Natural killer cell treated with Interleukin-12 subunit alpha and Interleukin-12 subunit beta and Interleukin-15 and Interleukin-18, amount 100 ng/mL, for 72 hours (primary cell): ENCODE measurements around the gene PRCP. TPM values are rescaled to one million over a fixed set of nuclear protein-coding genes. Genes with fewer than 3 reads are reported as not detected.
A peak's percentile ranks its signal among the peaks of the same experiment; 100 is the strongest.

ENCODE experiments used
- ATAC-seq, 2 donors: fragments of 150-1000 bp; cut with Tn5 transposase in 1 of 2; sonication (Bioruptor Pico), chemical (Tn5 transposase) in 1 of 2; 2 replicates each; pipeline ENCODE4 v1.10.0; 2021
- DNase-seq: peaks from one replicate; pipeline ENCODE4 v3.0.0; 2022; ENCODE audit warnings: low spot score
- H3K27ac Mint-ChIP-seq, 2 donors: 1 replicate in 1 of 2; 2 replicates in 1 of 2; pipeline ENCODE4 v1.8.0; 2022; ENCODE audit warnings: mixed read lengths in 2 of 2, mild to moderate bottlenecking in 1 of 2, moderate library complexity in 1 of 2
- H3K27me3 Mint-ChIP-seq, 2 donors: 1 replicate in 1 of 2; 2 replicates in 1 of 2; pipeline ENCODE4 v1.8.0; 2022; ENCODE audit warnings: mixed read lengths in 2 of 2
- H3K36me3 Mint-ChIP-seq: one replicate; pipeline ENCODE4 v1.8.0; 2022; ENCODE audit warnings: mixed read lengths
- H3K4me1 Mint-ChIP-seq, 2 donors: 1 replicate in 1 of 2; 2 replicates in 1 of 2; pipeline ENCODE4 v1.8.0; 2022; ENCODE audit warnings: low read depth in 2 of 2, mixed read lengths in 2 of 2, mild to moderate bottlenecking in 1 of 2
- H3K4me3 Mint-ChIP-seq: one replicate; pipeline ENCODE4 v1.8.0; 2022; ENCODE audit warnings: mixed read lengths
- H3K9me3 Mint-ChIP-seq: 2 replicates; pipeline ENCODE4 v1.8.0; 2022; ENCODE audit warnings: mixed read lengths
- total RNA-seq, 2 donors: library from RNA; stranded (reverse); gene quantifications; one replicate each; pipeline ENCODE4 v1.2.3, GENCODE V29; 2022

Gene PRCP
- total RNA-seq, 2 donors from 2014 or later: 16.9 to 21.1 TPM

- H3K4me1 Mint-ChIP-seq: no peaks in the 10 kb centered on the region
- H3K27me3 Mint-ChIP-seq: no peaks in the 10 kb centered on the region
- no peak overlapping the region for H3K4me3 Mint-ChIP-seq
- H3K36me3 Mint-ChIP-seq: no peaks in the 10 kb centered on the region
- ATAC-seq (no peak), DNase-seq (no peak)
- no peak overlapping the region for H3K27ac Mint-ChIP-seq
- no peaks in the 10 kb centered on the region for H3K9me3 Mint-ChIP-seq
Observed at GRCh38 chr11:82823647-82824619, 76.3 kb downstream of the PRCP start.

DNA sequence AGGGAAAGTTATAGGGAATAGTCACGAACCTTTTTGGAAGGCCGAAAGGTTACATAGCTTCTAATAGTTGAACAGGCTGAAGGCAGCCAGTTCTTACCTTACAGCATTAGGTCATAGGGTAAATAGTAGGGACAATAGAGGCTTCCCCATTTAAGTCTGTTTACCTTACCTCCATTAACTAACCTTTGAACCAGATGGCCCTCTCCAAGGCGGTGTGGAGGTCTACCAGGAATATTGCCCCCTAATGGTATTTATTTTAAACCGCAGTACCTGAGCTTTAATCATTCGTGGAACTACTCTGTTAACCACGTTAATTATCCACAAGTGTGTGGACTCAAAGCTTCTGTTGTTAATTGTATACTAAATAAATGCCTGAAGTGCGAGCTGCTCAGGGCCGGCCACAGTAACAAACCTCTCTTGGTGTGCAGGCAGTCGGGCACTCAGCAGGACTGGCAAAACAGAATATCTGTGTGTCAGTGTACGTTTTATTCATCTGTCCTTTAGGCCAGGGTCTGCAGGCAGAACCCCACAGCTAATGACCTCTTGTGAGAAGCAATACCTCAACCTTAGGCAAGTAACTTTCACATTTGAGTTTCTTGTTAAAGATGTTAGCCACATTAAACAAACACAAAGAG lies 81.7 kb downstream of the PRCP start:
- Mint-ChIP-seq H3K4me3 (no peak overlapping the region), H3K4me1 (no peaks in the 10 kb centered on the region), H3K9me3 (no peaks in the 10 kb centered on the region), H3K36me3 (no peaks in the 10 kb centered on the region), H3K27me3 (peaks cover 4 to 18% of the 10 kb centered on the region in 2 donors), H3K27ac (no peak overlapping the region)
- ATAC-seq: no peak
- no peak for DNase-seq

DNA sequence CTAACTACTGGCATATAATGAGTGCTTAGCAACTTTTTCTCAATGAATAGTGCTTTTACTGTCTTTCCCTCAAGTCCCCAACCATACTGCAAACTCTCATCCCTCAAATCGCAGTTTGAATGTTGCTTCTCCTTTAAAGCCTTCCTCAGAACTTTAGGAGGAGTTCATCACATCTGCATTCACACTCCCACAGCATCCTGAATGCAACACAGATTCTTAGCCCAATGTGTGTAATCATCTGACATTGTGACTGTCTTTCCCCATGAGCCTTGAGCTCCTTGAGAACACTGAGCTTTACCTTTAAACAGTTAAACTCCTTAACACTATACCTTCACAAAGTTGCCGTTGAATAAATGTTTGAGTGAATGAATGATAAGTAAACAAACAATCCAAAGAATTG lies 84.8 kb downstream of the PRCP start:
- no peaks in the 10 kb centered on the region for H3K36me3 Mint-ChIP-seq
- H3K27me3 Mint-ChIP-seq: peaks cover 9 to 36% of the 10 kb centered on the region in 2 donors
- no peak overlapping the region for H3K27ac Mint-ChIP-seq
- H3K4me3 Mint-ChIP-seq: no peak overlapping the region
- no peaks in the 10 kb centered on the region for H3K9me3 Mint-ChIP-seq
- ATAC-seq: no peak
- no peaks in the 10 kb centered on the region for H3K4me1 Mint-ChIP-seq
- DNase-seq: no peak

- no peak for ATAC-seq
- H3K4me3 Mint-ChIP-seq: no peak overlapping the region
- no peak for DNase-seq
Observed at GRCh38 chr11:82814379-82814778, 85.9 kb downstream of the PRCP start.

GRCh38 chr11:82811369-82811768 lies 88.9 kb downstream of the PRCP start:
- peaks cover 24 to 66% of the 10 kb centered on the region in 2 donors for H3K27me3 Mint-ChIP-seq
- no peak overlapping the region for H3K4me3 Mint-ChIP-seq
- H3K36me3 Mint-ChIP-seq: no peaks in the 10 kb centered on the region
- no peaks in the 10 kb centered on the region for H3K9me3 Mint-ChIP-seq
- DNase-seq (no peak), ATAC-seq (no peak)
- H3K4me1 Mint-ChIP-seq: no peaks in the 10 kb centered on the region
- H3K27ac Mint-ChIP-seq: no peak overlapping the region

More at GRCh38 chr11:82814379-82814778, 85.9 kb downstream of the PRCP start:
- Mint-ChIP-seq H3K27me3 (peaks cover 10 to 39% of the 10 kb centered on the region in 2 donors), H3K4me1 (no peaks in the 10 kb centered on the region), H3K36me3 (no peaks in the 10 kb centered on the region), H3K27ac (no peak overlapping the region), H3K9me3 (no peaks in the 10 kb centered on the region)

- Mint-ChIP-seq H3K4me3 (no peak overlapping the region), H3K36me3 (no peaks in the 10 kb centered on the region), H3K4me1 (no peaks in the 10 kb centered on the region), H3K9me3 (no peaks in the 10 kb centered on the region), H3K27me3 (peaks cover 29 to 68% of the 10 kb centered on the region in 2 donors), H3K27ac (no peak overlapping the region)
- DNase-seq (no peak), ATAC-seq (no peak)
Observed at GRCh38 chr11:82810738-82811137, 89.5 kb downstream of the PRCP start.

- Mint-ChIP-seq H3K4me1 (no peaks in the 10 kb centered on the region), H3K36me3 (no peaks in the 10 kb centered on the region), H3K27me3 (peaks cover 30 to 68% of the 10 kb centered on the region in 2 donors), H3K27ac (no peak overlapping the region), H3K4me3 (no peak overlapping the region), H3K9me3 (no peaks in the 10 kb centered on the region)
- no peak for ATAC-seq
- no peak for DNase-seq
Observed at GRCh38 chr11:82810326-82810725, 89.9 kb downstream of the PRCP start.

DNA sequence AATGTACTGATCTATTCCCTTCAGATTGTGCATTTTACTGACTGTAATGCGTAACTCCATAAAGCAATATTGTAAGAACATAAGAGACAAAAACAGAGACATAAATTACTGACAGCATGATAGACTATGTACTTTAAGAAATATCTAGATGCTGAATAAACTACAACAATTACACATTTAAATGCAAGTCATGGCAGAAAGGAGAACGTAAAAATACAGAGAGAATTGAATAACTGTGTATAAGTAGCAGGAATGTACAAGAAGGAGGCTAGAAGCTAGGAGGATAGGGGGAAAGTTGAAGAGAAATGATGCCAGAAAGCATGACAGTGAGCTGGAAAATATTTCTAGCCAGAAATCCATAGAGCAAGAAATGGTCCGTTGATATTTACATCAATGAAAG lies 92.6 kb downstream of the PRCP start:
- Mint-ChIP-seq H3K4me1 (no peaks in the 10 kb centered on the region), H3K4me3 (no peak overlapping the region), H3K27me3 (peaks cover 30 to 55% of the 10 kb centered on the region in 2 donors), H3K36me3 (no peaks in the 10 kb centered on the region), H3K27ac (no peak overlapping the region), H3K9me3 (no peaks in the 10 kb centered on the region)
- ATAC-seq (no peak), DNase-seq (no peak)

DNA sequence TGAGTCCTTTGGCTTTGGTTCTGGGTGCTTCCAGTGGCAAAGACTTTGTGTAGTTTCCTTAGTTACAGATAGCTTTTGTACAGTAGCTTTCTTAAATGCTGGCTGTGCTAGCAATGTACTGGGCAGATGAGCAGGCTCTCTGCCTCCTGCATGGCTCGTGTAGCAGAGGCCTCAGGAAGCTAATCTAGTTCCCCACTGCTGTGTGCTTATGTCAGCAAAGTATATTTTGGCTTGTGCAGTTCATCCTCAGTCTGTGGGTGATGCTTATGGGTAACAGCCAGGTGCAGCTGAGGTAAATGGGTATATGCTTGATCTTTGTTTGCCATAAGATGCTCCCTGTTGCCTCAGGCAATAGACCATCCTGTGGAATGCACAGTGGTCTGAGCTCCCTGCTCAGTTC lies 97.5 kb downstream of the PRCP start:
- Mint-ChIP-seq H3K36me3 (no peaks in the 10 kb centered on the region), H3K4me3 (no peak overlapping the region), H3K27ac (no peak overlapping the region), H3K4me1 (no peaks in the 10 kb centered on the region), H3K27me3 (peaks cover 30 to 58% of the 10 kb centered on the region in 2 donors), H3K9me3 (no peaks in the 10 kb centered on the region)
- DNase-seq: no peak
- no peak for ATAC-seq

GRCh38 chr11:82796998-82797961 lies 103.0 kb downstream of the PRCP start:
- DNase-seq (no peak), ATAC-seq (no peak)
- Mint-ChIP-seq H3K27me3 (peaks cover 8 to 29% of the 10 kb centered on the region in 2 donors), H3K27ac (no peak overlapping the region), H3K36me3 (no peaks in the 10 kb centered on the region), H3K4me3 (no peak overlapping the region), H3K4me1 (no peaks in the 10 kb centered on the region), H3K9me3 (no peaks in the 10 kb centered on the region)

DNA sequence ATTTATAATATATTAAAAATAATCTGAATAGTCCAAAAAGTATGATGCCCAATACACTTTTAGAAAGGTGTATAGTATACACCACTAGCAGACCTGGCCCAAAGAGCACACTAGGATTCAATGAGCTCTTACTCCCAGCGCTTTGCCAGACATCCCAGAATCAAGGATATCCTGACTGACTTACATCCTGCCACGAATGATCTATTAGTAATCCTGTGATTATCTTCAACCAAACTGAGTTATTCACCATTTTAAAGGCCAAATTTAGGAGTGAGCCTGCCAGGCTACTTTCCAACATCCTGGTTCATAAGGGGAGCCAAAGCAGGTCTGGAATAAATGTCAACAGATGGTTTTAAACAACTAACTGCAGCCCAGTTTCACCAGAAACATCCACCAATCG lies 105.7 kb downstream of the PRCP start:
- Mint-ChIP-seq H3K4me1 (no peaks in the 10 kb centered on the region), H3K36me3 (no peaks in the 10 kb centered on the region), H3K9me3 (no peaks in the 10 kb centered on the region), H3K27me3 (peaks cover 0 to 5% of the 10 kb centered on the region in 2 donors), H3K27ac (no peak overlapping the region), H3K4me3 (no peak overlapping the region)
- no peak for ATAC-seq
- DNase-seq: no peak

DNA sequence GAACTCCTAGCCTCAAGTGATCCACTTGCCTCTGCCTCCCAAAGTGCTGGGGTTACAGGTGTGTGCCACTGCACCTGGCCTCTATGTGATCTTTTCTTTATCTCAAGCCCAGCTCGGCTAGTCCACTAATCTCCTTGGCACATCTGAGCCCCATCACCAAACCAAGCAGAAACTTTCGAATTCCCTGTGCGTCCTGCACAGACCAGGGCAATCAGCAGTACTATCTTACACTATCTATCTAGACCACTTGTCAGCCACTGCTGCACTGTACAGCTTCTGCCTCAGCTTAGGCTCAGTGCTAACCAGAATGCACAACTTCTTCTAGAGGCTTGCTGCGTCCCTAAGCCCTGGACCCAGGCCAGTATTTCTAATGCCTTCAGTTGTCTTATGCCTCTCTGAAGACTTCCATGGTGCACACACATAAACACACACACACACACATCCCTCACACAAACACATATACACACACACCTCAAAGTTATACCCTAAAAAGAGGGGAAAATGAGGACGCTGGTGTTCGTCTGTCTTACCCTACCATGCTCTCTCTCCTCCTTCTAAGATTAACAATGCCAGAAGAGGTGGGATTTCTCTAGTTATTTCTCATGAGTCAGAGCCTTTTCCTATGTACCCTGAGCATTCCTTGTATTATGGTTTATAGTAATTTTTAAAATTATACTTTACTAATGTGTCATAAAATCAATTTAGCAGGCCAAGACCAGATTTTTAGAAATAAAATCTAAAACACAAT lies 107.2 kb downstream of the PRCP start:
- Mint-ChIP-seq H3K9me3 (no peaks in the 10 kb centered on the region), H3K27me3 (no peaks in the 10 kb centered on the region), H3K36me3 (no peaks in the 10 kb centered on the region), H3K27ac (no peak overlapping the region), H3K4me3 (no peak overlapping the region), H3K4me1 (no peaks in the 10 kb centered on the region)
- no peak for DNase-seq
- peak in 1 of 2 donors; percentile 48 for ATAC-seq

- Mint-ChIP-seq H3K27me3 (no peaks in the 10 kb centered on the region), H3K27ac (no peak overlapping the region), H3K4me1 (no peaks in the 10 kb centered on the region), H3K9me3 (no peaks in the 10 kb centered on the region), H3K4me3 (no peak overlapping the region), H3K36me3 (no peaks in the 10 kb centered on the region)
- ATAC-seq (no peak), DNase-seq (no peak)
Observed at GRCh38 chr11:82792319-82792718, 107.9 kb downstream of the PRCP start.
